Right lung (tissue), 5 donors: ENCODE data around the gene ARMC9. TPM values are rescaled to one million over a fixed set of nuclear protein-coding genes. Genes with fewer than 3 reads are reported as not detected.
"Not testable (repeated sequence)": the region's sequence is repeated elsewhere in the genome, so short reads cannot be mapped to it uniquely, and the experiment has no call there.

Source experiments
- DNase-seq, 2 donors: peaks; one replicate each; pipeline ENCODE4 v3.0.0-alpha.2; 2013
- polyA plus RNA-seq, 5 donors: library from polyadenylated mRNA; unstranded; fragments of 120-200 nt; gene quantifications; one replicate each; pipeline versions ENCODE4 v1.2.1 to v1.2.3, GENCODE V29; 2013; ENCODE audit warnings: inconsistent platforms in 1 of 5, low replicate concordance in 1 of 5; ENCODE audit not compliant: insufficient read length in 5 of 5, insufficient read depth in 1 of 5

Gene ARMC9
- polyA plus RNA-seq, 5 donors, result 11.3 to 14.8 (median 12.9) TPM

DNA sequence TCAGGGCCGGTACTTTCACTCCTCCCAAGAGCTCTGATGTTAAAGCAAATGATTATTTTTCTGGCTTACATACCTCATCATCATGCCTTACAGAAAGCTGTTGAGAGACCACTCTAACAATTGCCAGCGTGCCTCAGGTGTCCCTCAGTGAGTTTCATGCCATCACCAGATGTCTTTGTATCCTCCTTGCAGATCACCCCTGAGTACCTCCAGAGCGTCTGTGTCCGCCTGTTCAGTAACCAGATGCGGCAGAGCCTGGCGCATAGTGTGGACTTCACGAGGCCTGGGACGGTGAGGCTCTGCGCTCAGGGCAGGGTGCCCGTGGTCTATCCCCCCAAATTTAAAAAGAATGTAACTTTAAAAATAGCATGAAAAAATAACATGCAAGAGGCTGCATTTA is 41.3 kb downstream of the ARMC9 start:
- no peak for DNase-seq

DNA sequence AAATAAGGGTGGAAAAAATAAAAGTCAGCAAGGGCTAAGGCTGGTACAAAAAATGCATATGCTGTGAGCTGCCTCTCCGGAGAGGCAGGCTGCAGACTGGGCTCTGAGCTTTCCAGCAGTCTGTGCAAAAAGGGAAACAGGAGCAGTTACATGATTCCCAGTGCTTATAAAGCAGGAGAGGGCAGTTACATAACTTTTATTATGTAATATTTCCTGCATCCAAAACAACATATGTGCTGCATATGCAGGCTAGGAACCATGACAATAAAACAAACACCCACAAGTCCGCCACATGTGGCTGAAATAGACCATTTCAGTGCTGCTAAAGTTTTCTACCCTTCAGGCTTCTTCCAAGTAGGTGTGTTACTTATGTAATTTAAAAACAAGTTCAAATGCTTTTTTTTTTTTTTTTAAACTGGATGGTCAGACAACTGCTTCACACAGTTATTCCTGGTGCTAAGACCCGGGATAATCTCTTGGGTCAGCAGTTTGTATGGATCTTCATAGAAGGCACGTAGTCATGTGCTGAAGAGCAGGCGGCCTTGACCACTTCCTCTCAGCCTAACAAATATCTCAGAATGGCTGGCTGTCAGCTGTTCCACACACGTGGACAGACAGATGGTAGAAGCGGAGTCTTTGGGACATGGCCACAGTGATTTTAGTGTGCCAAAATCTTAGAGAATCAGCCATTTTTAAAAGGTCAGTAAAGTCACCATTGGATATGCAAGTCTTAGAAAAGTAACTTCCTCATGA is 43.5 kb downstream of the ARMC9 start:
- DNase-seq, result no peak

- DNase-seq, result no peak
Measured at GRCh38 chr2:231243866-231244265, 45.4 kb downstream of the ARMC9 start.

DNA sequence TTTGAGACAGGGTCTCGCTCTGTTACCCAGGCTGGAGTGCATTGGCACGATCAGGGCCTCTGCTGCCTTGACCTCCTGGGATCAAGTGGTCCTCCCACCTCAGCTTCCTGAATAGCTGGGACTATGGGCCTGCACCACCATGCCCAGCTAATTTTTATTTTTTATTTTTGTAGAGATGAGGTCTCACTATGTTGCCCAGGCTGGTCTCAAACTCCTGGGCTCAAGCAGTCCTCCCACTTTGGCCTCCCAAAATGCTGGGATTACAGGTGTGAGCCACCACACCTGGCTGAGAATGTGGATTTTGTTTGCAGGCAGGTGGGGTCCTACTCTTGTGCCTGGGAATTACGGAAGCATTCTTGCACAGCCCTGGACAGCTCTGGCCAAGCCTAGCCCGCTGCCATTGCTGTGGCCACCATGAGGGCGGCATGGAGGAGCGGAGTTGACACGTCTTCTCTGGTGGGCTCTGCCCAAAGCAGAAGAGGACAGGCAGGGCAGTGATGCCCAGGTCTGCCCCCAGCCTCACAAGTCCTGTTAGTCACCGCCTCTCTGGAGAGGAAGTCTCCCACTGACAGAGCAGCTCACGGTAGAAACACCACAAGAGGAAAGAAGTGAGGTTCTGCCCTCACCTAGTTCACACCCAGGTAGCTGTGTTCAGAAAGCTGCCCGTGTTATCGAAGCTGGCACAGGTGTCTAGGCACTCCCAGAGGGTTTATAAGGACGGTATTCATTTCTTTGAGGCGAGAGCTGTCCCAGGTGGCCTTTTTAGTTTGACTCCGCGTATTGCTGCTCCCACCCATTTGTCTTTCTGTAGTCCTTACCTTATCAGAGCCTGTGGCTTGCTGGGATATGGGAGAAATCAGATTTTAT is 46.2 kb downstream of the ARMC9 start:
- DNase-seq, result no peak

GRCh38 chr2:231245249-231246094 is 47.0 kb downstream of the ARMC9 start:
- no peak for DNase-seq

DNA sequence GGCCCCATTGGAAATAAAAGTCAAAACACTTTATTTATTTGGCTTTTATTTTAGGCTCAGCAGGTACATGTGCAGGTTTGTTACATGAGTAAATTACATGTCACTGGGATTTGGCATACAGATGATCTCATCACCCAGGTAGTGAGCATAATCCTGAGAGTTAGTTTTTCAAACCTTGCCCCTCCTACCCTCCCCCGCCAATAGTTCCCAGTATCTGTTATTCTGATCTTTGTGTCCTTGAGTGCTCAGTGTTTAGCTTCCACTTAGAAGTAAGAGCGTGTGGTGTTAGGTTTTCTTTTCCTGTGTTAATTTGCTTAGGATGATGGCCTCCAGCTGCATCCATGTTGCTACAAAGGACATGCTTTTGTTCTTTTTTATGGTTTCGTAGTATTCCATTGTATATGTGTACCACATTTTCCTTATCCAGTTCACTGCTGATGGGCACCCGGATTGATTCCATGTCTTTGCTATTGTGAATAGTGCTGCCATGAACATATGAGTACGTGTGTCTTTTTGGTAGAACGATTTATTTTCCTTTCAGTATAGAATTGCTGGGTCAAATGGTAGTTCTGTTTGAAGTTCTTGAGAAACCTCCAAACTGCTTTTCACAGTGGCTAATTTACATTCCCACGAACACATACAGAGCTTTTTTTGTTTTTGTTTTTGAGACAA is 47.9 kb downstream of the ARMC9 start:
- no peak for DNase-seq

- DNase-seq, result no peak
Measured at GRCh38 chr2:231250146-231250545, 51.7 kb downstream of the ARMC9 start.

GRCh38 chr2:231250698-231251097 is 52.3 kb downstream of the ARMC9 start:
- no peak for DNase-seq

- DNase-seq, result not testable (repeated sequence)
Measured at GRCh38 chr2:231253292-231253691, 54.9 kb downstream of the ARMC9 start.

DNA sequence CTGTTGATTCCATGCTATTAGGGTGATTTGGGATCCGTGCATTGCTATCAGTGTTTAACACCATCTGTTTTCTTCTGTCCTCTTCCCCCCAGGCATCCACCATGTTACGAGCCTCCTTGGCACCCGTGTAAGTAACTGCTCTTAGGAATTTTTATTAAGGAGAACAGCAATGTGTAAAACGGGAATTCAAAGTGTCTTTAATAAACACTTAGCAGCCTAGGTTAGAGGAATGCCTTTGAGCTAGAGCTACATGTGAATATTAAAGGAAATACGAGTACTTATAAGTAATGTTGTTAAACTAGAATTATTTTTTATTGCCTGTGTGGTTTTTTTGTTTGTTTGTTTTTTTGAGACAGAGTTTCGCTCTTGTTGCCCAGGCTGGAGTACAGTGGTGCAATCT is 58.1 kb downstream of the ARMC9 start:
- DNase-seq, result no peak

DNA sequence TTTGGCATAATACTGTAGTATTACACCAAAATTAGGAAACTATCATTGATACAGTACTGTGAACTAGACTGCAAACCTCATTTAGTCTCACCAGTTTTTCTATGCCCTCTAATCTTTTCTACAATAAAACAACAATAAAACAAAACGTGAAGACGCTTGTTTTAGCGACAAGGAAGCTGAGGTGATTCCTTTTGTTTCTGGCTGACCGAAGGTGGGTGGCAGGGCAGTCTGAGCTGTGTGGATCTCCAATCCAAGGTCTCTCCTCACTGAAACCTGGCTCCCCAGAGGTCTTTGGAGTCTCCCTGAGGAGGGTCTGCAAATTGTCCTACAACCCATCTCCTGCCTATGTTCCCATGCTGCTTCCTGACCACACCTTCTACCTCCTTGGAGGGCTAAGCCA is 59.3 kb downstream of the ARMC9 start:
- DNase-seq, result no peak

- no peak for DNase-seq
Measured at GRCh38 chr2:231258701-231259100, 60.3 kb downstream of the ARMC9 start.

GRCh38 chr2:231259104-231259503 is 60.7 kb downstream of the ARMC9 start:
- no peak for DNase-seq

- DNase-seq, result no peak
Measured at GRCh38 chr2:231260442-231261208, 62.2 kb downstream of the ARMC9 start.

GRCh38 chr2:231263118-231263831 is 64.8 kb downstream of the ARMC9 start:
- DNase-seq, result no peak

DNA sequence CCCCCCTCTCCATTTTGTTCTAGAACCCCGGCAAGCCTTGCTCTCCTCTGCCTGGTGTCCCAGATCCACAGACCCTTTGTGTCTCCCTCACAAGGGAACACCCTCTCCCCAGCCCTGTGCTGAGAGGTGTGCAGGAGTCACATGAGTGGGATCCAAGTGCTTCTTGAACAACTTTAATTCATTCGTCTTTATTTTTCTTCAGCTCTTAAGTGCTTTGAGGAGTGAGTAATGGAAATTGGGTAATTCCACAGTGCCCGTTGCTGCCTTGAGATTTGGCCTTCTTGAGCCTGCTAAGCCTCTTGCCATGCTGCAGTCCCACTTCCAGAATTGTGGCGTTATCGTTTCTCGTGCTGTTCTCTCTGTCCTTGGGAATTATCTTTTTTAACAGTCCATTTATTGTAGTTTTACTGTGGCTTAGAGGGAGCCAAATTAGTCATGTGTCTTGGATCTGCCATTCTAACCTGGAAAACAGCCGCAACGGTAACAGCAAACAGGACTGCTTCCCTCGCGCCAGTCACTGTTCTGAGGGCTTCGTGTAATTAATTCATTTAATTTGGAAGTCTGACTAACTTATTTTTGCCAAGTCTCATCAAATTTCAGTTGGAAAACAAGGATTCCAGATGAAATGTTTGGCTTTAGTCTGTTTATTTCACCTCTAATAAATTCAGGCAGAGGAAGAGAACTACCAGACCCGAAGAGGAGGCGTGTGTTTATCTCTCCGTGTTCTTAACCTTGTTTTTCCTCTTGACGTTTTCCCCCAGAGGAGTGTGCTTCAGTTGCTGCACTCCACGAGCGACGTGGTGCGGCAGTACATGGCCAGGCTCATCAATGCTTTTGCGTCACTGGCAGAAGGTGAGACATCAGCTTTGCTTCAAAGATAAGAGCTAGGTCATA is 72.0 kb downstream of the ARMC9 start:
- DNase-seq, result peak; percentile 14 to 19

DNA sequence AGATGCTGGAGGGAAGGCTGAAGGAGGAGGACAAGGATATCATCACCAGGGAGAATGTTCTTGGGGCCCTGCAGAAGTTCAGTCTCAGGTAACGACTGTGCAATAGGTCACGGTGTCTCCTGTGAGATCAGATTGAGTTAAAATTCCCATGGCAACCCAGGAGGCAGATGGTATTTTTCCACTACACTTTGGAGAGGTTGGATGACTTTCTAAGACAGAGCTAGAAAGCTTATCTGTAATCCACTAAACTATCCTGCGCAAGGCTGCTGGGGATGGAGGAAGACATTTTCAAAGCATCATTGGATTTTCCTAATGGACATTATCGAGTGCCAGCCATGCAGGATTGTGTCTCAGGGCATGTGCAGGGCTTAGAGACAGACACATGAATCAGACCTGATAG is 74.6 kb downstream of the ARMC9 start:
- DNase-seq, result no peak

DNA sequence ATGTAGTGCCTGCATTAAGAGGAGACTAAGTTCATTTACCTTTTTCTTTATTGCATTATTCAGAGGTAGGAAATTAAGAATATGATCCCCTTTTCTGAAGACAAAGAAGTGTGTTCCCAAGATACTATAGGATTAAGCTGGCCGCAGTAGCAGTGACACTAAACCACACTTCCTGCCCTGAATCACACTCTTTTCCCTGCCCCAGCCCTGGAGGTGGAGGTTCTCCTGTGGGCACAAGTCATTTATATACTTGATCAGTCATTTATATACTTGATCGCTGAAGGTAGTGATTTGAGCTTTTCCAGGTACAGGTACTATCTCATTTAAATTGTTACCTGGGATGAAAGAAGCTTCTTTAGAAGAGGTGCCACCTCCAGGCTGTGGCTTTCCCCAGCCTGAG is 78.6 kb downstream of the ARMC9 start:
- no peak for DNase-seq

DNA sequence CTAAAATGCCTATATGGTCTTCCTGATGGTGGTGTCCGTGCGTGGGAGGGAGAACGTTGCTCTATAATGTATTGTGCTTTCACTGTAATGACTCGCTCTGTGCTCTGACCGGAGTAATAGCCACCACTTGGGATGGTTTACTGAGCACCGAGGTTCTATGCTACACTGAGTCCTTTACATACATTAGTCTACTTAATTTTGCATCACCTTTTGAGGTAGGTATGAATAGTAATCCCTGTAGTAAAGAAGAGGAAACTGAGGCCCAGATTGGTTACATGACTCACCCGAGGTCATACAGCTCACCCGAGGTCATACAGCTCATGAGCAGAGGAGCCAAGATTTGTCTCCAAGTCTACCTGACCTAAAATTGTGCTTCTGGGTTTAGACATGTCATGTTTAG is 79.5 kb downstream of the ARMC9 start:
- DNase-seq, result no peak
